Type B pancreatic cell (in vitro differentiated cells): Measurements from ENCODE around the gene KLHDC8B. TPM values are rescaled to one million over a fixed set of nuclear protein-coding genes. Genes with fewer than 3 reads are reported as not detected.

Source experiments
- DNase-seq: peaks from one replicate; pipeline ENCODE4 v3.0.0; 2021; ENCODE audit warnings: mixed read lengths; ENCODE audit not compliant: unreplicated experiment; ENCODE audit errors: extremely low spot score
- H3K27ac Mint-ChIP-seq: 2 replicates; pipeline ENCODE4 v1.8.0; 2021; ENCODE audit warnings: mild to moderate bottlenecking, mixed read lengths
- H3K27me3 Mint-ChIP-seq: 2 replicates; pipeline ENCODE4 v1.8.0; 2021; ENCODE audit warnings: mixed read lengths
- H3K36me3 Mint-ChIP-seq: 2 replicates; pipeline ENCODE4 v1.8.0; 2021; ENCODE audit warnings: mixed read lengths
- H3K4me1 Mint-ChIP-seq: one replicate; pipeline ENCODE4 v1.8.0; 2021; ENCODE audit warnings: mixed read lengths; ENCODE audit not compliant: unreplicated experiment
- H3K4me3 Mint-ChIP-seq: 2 replicates; pipeline ENCODE4 v1.8.0; 2021; ENCODE audit warnings: mild to moderate bottlenecking, mixed read lengths
- H3K9me3 Mint-ChIP-seq: 2 replicates; pipeline ENCODE4 v1.8.0; 2021; ENCODE audit warnings: mixed read lengths
- CTCF ChIP-seq: fragments of 200-600 bp; sonication (generic); conservative IDR thresholded peaks from 2 replicates; pipeline ENCODE4 v1.5.0; 2021; ENCODE audit warnings: antibody characterized with exemption, mild to moderate bottlenecking
- total RNA-seq: library from RNA; stranded (reverse); gene quantifications from 2 replicates; pipeline ENCODE4 v1.2.1, GENCODE V29; 2021; ENCODE audit warnings: low replicate concordance

KLHDC8B gene
- total RNA-seq, 1 donor from 2014 or later = 42.1 TPM

- no peaks in the 10 kb centered on the region for H3K36me3 Mint-ChIP-seq
- no peaks in the 10 kb centered on the region for H3K27me3 Mint-ChIP-seq
- H3K4me3 Mint-ChIP-seq = no peak overlapping the region
- no peaks in the 10 kb centered on the region for H3K9me3 Mint-ChIP-seq
- no peak for TF ChIP-seq CTCF
- H3K4me1 Mint-ChIP-seq = no peaks in the 10 kb centered on the region
- DNase-seq = no peak
- no peak overlapping the region for H3K27ac Mint-ChIP-seq
Measured at GRCh38 chr3:49191741-49192140, 20.3 kb downstream of the KLHDC8B start.

GRCh38 chr3:49198161-49198560, 26.8 kb downstream of the KLHDC8B start:
- no peak for DNase-seq
- Mint-ChIP-seq H3K27ac (no peak overlapping the region), H3K9me3 (peaks cover 5% of the 10 kb centered on the region), H3K4me3 (no peak overlapping the region), H3K27me3 (no peaks in the 10 kb centered on the region), H3K4me1 (no peaks in the 10 kb centered on the region), H3K36me3 (no peaks in the 10 kb centered on the region)
- TF ChIP-seq CTCF = no peak

- no peaks in the 10 kb centered on the region for H3K36me3 Mint-ChIP-seq
- no peak for DNase-seq
- no peak for TF ChIP-seq CTCF
- no peaks in the 10 kb centered on the region for H3K27me3 Mint-ChIP-seq
- no peak overlapping the region for H3K27ac Mint-ChIP-seq
- peaks cover 5% of the 10 kb centered on the region for H3K9me3 Mint-ChIP-seq
- H3K4me1 Mint-ChIP-seq = no peaks in the 10 kb centered on the region
- H3K4me3 Mint-ChIP-seq = no peak overlapping the region
Measured at GRCh38 chr3:49198611-49199230, 27.3 kb downstream of the KLHDC8B start.

- Mint-ChIP-seq H3K27ac (no peak overlapping the region), H3K4me1 (no peaks in the 10 kb centered on the region), H3K9me3 (peaks cover 5% of the 10 kb centered on the region), H3K27me3 (no peaks in the 10 kb centered on the region), H3K36me3 (no peaks in the 10 kb centered on the region), H3K4me3 (no peak overlapping the region)
- DNase-seq = no peak
- TF ChIP-seq CTCF = no peak
Measured at GRCh38 chr3:49199239-49199899, 28.0 kb downstream of the KLHDC8B start.

- Mint-ChIP-seq H3K4me1 (no peaks in the 10 kb centered on the region), H3K4me3 (no peak overlapping the region), H3K27me3 (no peaks in the 10 kb centered on the region), H3K36me3 (no peaks in the 10 kb centered on the region), H3K9me3 (peaks cover 5% of the 10 kb centered on the region), H3K27ac (no peak overlapping the region)
- no peak for DNase-seq
- TF ChIP-seq CTCF = no peak
Measured at GRCh38 chr3:49199900-49200281, 28.5 kb downstream of the KLHDC8B start.
